Activated CD4-positive, alpha-beta T cell treated with anti-CD3 and anti-CD28 coated beads, Interleukin-2, amount 50 U/mL, for 16 hours (primary cell): Measurements from ENCODE around the gene SH3BGRL3.
"Not testable (repeated sequence)": the region's sequence is repeated elsewhere in the genome, so short reads cannot be mapped to it uniquely, and the experiment has no call there.

Experiments used
- DNase-seq: peaks from one replicate; pipeline ENCODE4 v3.0.0-alpha.2; 2020

The SH3BGRL3 gene

GRCh38 chr1:26279456-26280332, at the start of gene SH3BGRL3:
TSS of gene SH3BGRL3 (plus strand) at chr1:26280086. CDS start at chr1:26280156, 70 bp downstream.
- DNase-seq: peak; percentile 89

GRCh38 chr1:26230682-26231081, 49.2 kb upstream of the SH3BGRL3 start:
- not testable (repeated sequence) for DNase-seq

GRCh38 chr1:26233903-26234643, 45.8 kb upstream of the SH3BGRL3 start, which contains the start of gene CEP85:
TSS of gene CEP85 (plus strand) at chr1:26234200. CDS start at chr1:26239784, 5,584 bp downstream.
- DNase-seq: peak; percentile 99

- peak; percentile 20 for DNase-seq
These were observed 45.1 kb upstream of the SH3BGRL3 start for GRCh38 chr1:26234644-26235370.

- peak; percentile 23 for DNase-seq
These were observed 42.5 kb upstream of the SH3BGRL3 start for GRCh38 chr1:26237230-26237966.

- DNase-seq: no peak
These were observed 40.0 kb upstream of the SH3BGRL3 start for GRCh38 chr1:26239936-26240335.

GRCh38 chr1:26252718-26253117, 27.2 kb upstream of the SH3BGRL3 start:
- no peak for DNase-seq

GRCh38 chr1:26254404-26254803, 25.5 kb upstream of the SH3BGRL3 start:
- no peak for DNase-seq

- no peak for DNase-seq
These were observed 22.7 kb upstream of the SH3BGRL3 start for GRCh38 chr1:26257222-26257621.

GRCh38 chr1:26259005-26259404, 20.9 kb upstream of the SH3BGRL3 start:
- DNase-seq: no peak

GRCh38 chr1:26259578-26259977, 20.3 kb upstream of the SH3BGRL3 start:
- DNase-seq: no peak

- no peak for DNase-seq
These were observed 16.7 kb upstream of the SH3BGRL3 start for GRCh38 chr1:26263212-26263611.

GRCh38 chr1:26265405-26265804, 14.5 kb upstream of the SH3BGRL3 start:
- DNase-seq: no peak

GRCh38 chr1:26268290-26269197, 11.3 kb upstream of the SH3BGRL3 start:
- DNase-seq: no peak

- no peak for DNase-seq
These were observed 10.7 kb upstream of the SH3BGRL3 start for GRCh38 chr1:26269198-26269550.

GRCh38 chr1:26274801-26275425, 5.0 kb upstream of the SH3BGRL3 start:
- DNase-seq: peak; percentile 35

- peak; percentile 93 for DNase-seq
These were observed 4.1 kb upstream of the SH3BGRL3 start for GRCh38 chr1:26275580-26276431.

- DNase-seq: no peak
These were observed 3.5 kb upstream of the SH3BGRL3 start for GRCh38 chr1:26276432-26276838.

- no peak for DNase-seq
These were observed 2.6 kb upstream of the SH3BGRL3 start for GRCh38 chr1:26277261-26277661.

- DNase-seq: no peak
These were observed 2.2 kb upstream of the SH3BGRL3 start for GRCh38 chr1:26277719-26278118.
